ENCODE results near the gene BTG2.
A peak's percentile ranks its signal among the peaks of the same experiment; 100 is the strongest.

BTG2 gene

DNA sequence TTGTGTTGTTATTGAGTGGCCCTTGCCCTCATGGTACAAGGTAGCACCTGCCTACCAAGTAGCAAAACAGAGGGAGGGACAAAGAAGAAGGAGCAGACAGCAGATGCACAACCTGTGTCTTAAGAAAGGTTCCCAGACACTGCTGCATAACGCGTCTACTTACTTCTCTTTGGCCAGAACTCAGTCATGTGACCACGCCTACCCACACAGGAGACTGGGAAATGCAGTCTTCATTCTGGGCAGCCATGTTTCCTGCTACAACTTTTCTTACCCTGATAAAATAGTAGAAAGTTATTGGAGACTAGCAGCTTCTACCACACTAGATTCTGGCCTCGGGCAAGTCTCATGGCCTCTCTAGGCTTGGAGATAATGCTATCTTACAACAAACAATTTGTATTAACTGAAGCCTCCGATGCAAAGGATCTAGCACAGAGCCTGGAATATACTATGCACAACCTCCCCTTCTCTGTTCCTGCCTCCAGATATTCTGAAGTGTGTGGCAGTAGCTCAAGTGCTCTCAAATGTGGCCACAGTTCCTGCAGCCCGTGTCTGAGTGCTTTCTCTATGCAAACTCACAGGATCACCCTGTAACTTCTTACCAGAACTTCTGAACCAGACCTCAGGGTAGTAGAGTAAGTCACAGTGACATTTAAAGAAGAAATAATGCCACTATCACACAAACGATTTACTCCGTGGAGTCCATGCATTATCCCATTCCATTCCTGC, 34.1 kb upstream of the BTG2 start:
- no peaks in the 10 kb centered on the region for H3K27me3 ChIP-seq (ENCODE audit: control insufficient read depth, insufficient read depth, low read length)
- no peak overlapping the region for H3K9ac ChIP-seq (ENCODE audit: low read length)
- peaks cover 37% of the 10 kb centered on the region for H3K4me1 ChIP-seq (ENCODE audit: control insufficient read depth, insufficient read depth, low read length)
- no peaks in the 10 kb centered on the region for H3K36me3 ChIP-seq (ENCODE audit: control insufficient read depth, insufficient read depth, low read length)
- no peaks in the 10 kb centered on the region for H3K9me3 ChIP-seq (ENCODE audit: control insufficient read depth, low read length)
- H3K4me3 ChIP-seq (ENCODE audit: low read length), result no peak overlapping the region

DNA sequence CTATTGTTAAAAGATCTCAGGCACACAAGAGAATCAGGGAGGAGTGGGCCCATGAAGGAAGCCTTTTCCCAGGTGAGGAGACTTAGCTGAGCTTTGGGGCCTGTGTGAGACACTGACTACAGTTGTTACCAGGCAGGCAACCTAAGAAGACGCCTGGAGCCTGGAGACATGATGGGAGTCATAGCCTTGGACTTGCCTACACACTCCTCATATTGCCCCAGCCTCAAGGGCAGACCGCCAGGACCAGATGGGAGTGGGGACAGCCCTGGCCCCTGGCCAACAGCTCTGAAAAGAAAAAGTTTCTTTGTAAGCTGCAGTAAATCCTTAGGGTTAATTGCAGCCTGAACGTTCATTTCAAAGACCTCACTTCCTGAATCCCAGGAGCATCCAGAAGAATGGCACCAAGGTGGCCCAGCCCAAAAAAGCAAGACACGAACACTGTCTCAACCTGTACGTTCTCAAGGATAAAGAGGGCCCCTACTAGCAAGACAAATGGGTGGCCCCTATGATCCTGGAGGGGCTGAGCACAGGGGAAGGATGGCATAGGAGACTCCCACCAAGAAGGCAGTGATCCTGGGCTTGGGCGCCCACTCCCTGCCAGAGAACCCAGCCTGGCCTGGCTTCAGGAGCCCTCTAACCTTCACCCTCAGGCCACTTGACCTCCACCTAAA, 33.2 kb upstream of the BTG2 start:
- peaks cover 43% of the 10 kb centered on the region for H3K4me1 ChIP-seq (ENCODE audit: control insufficient read depth, insufficient read depth, low read length)
- no peaks in the 10 kb centered on the region for H3K27me3 ChIP-seq (ENCODE audit: control insufficient read depth, insufficient read depth, low read length)
- no peak overlapping the region for H3K4me3 ChIP-seq (ENCODE audit: low read length)
- no peaks in the 10 kb centered on the region for H3K9me3 ChIP-seq (ENCODE audit: control insufficient read depth, low read length)
- no peaks in the 10 kb centered on the region for H3K36me3 ChIP-seq (ENCODE audit: control insufficient read depth, insufficient read depth, low read length)
- H3K9ac ChIP-seq (ENCODE audit: low read length), result no peak overlapping the region

DNA sequence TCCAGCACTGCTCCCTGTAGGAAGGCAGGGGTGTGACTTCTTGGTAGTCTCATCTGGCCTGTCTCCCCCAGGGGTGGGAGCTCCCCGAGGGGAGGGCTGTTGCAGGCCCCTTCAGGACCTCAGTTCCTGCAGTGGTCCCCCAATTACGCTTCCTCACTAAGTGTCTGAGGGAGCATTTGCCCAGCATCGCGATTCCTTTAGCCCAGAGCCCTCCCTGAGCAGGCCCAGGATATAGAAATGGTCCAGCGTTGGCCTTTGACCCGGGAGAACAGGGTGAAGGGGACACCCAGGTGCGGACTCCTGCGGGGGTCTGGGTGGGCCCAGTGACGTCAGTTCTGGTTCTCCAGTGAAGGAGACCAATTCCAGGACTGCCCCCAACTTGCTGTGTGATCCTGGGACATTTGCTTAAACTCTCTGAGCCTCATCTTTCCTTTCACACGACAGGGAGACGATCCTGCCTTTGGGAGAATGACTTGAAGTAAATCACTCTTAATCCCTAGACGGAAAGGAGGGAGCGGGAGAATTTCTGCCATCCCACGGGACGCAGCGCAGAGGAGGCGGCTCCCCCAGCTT, 32.6 kb upstream of the BTG2 start:
- Histone ChIP-seq H3K27me3 (ENCODE audit: control insufficient read depth, insufficient read depth, low read length) (no peaks in the 10 kb centered on the region), H3K9ac (ENCODE audit: low read length) (no peak overlapping the region), H3K9me3 (ENCODE audit: control insufficient read depth, low read length) (no peaks in the 10 kb centered on the region), H3K36me3 (ENCODE audit: control insufficient read depth, insufficient read depth, low read length) (no peaks in the 10 kb centered on the region), H3K4me3 (ENCODE audit: low read length) (no peak overlapping the region), H3K4me1 (ENCODE audit: control insufficient read depth, insufficient read depth, low read length) (peaks cover 44% of the 10 kb centered on the region)

DNA sequence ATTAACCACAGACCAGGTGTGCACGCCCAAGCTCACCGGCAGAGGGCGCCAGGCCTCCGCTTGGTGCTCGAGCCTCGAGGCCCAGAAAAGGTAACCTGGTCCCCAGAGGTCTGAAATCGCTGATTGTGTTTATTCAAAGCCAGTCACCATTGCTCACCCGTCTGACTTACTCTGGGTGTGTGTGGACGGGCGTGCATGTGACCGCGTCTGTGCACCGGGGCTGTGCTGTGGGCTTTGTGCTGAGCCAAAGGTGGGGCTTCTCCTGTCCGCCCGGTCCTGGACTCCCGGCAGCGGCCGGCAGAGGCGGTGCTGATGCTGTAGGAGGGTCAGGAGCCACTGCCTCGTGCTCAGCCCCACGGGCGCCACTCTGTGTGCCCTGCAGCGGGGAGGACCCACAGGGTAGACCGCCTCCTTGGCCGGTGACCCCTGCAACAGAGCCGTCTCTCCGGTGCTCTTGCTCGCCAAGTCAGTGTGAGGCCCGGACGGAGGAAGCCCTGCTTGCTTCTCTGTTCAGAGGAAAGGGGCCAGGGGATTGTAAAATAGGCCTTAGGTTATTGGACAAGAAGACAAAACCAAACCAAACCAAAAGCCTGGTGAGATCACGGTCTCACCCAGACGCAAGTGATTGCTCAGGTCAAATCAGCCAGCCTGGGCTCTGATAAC, 32.0 kb upstream of the BTG2 start:
- H3K4me1 ChIP-seq (ENCODE audit: control insufficient read depth, insufficient read depth, low read length), result peaks cover 48% of the 10 kb centered on the region
- no peaks in the 10 kb centered on the region for H3K27me3 ChIP-seq (ENCODE audit: control insufficient read depth, insufficient read depth, low read length)
- no peak overlapping the region for H3K4me3 ChIP-seq (ENCODE audit: low read length)
- H3K36me3 ChIP-seq (ENCODE audit: control insufficient read depth, insufficient read depth, low read length), result no peaks in the 10 kb centered on the region
- H3K9me3 ChIP-seq (ENCODE audit: control insufficient read depth, low read length), result no peaks in the 10 kb centered on the region
- H3K9ac ChIP-seq (ENCODE audit: low read length), result peak overlapping the region; percentile 40

DNA sequence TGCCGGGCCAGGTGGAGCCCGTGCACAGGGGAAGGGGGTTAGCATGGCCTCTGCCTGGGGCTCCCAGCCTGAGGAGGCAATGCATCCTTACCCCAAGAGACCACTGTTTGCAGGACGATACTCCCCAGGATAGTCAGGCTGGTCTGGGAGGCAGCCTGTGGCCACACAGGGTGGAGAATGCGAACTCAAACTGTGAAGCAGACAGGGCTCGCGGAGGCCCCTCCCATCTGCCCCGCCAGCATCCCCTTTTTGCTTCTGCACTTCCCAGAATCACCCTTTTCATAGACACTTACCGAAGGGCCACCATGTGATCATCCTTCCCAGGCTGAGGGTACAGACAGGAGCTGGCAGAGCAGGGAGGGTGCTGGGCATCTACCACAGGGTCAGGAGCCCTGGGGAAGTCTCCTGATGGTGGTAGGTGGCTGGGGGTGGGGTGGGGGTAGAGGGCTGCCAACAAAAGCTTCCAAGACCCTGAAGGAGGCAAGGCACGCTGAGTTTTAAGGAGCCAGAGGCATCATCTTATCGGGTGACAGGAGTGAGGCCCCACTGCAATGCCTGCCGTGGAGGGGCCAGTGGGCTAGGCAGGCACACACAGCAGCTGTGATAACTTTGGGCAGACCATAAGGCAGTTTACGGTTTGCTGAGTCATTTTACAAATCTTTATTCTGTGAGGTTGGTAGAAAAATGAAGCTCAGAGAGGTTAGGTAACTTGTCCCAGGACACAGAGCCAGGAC, 31.3 kb upstream of the BTG2 start:
- no peak overlapping the region for H3K4me3 ChIP-seq (ENCODE audit: low read length)
- H3K9ac ChIP-seq (ENCODE audit: low read length), result peak overlapping the region; percentile 40
- H3K27me3 ChIP-seq (ENCODE audit: control insufficient read depth, insufficient read depth, low read length), result no peaks in the 10 kb centered on the region
- no peaks in the 10 kb centered on the region for H3K36me3 ChIP-seq (ENCODE audit: control insufficient read depth, insufficient read depth, low read length)
- peaks cover 55% of the 10 kb centered on the region for H3K4me1 ChIP-seq (ENCODE audit: control insufficient read depth, insufficient read depth, low read length)
- H3K9me3 ChIP-seq (ENCODE audit: control insufficient read depth, low read length), result no peaks in the 10 kb centered on the region

DNA sequence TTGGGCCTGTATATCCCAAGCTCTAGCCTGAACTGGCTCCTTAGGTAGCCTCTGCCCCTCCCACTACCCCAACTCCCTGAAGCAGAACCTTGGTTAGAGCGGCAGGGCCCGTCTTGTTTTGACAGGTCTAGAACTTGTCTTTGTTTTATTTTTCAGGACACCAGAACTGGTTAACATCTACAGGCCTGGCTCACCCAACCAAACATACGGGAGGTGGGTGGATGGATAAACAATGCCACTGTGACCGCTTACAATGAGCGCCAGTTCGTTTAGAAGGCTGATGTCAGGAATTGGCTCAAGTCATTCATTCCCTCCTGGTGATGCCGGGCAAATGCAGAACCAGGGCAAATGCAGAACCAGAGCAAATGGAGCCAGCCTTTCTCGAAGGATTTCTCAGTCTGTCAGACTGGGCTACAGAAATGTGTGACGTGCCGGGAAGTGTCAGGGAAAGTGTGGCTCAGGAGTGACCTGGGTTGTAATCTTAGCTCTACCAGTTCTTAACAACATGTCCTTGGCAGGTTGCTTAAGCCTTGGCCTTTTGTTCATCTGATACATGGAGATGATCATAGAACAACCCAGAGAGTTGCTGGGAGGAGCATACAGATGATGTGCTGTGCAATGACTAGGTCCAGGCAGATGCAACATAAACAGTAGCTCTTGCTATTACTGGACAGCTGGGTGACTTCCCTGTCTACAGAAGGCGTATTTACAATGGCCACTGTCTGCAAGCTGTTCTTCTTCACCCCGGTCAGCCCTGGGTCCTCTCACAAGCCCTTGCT, 30.5 kb upstream of the BTG2 start:
- Histone ChIP-seq H3K36me3 (ENCODE audit: control insufficient read depth, insufficient read depth, low read length) (no peaks in the 10 kb centered on the region), H3K4me1 (ENCODE audit: control insufficient read depth, insufficient read depth, low read length) (peaks cover 57% of the 10 kb centered on the region), H3K27me3 (ENCODE audit: control insufficient read depth, insufficient read depth, low read length) (no peaks in the 10 kb centered on the region), H3K9ac (ENCODE audit: low read length) (peak overlapping the region; percentile 40), H3K9me3 (ENCODE audit: control insufficient read depth, low read length) (no peaks in the 10 kb centered on the region), H3K4me3 (ENCODE audit: low read length) (no peak overlapping the region)

DNA sequence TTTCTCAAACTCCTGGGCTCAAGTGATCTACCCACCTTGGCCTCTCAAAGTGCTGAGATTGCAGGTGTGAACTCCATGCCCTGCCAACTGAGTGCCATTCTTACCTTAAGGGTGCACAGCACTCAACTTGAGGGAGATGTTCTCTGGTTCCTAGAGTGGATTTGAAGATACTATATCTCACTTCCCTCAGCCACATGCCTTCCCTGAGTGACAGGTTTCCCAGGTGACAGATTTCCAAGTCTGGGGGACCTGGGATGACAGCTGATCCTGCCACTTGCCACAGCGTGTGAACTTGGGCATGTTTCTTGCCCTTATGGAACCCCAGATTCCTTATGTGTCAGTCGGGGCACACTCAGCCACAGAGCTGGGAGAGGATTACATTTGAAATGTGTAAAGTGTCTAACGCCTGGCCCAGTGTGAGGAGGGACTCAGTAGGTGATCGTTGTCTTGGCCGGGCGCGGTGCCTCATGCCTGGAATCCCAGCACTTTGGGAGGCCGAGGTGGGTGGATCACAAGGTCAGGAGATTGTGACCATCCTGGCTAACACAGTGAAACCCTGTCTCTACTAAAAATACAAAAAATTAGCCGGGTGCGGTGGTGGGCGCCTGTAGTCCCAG, 29.6 kb upstream of the BTG2 start:
- H3K9ac ChIP-seq (ENCODE audit: low read length), result no peak overlapping the region
- H3K4me3 ChIP-seq (ENCODE audit: low read length), result no peak overlapping the region
- no peaks in the 10 kb centered on the region for H3K27me3 ChIP-seq (ENCODE audit: control insufficient read depth, insufficient read depth, low read length)
- no peaks in the 10 kb centered on the region for H3K36me3 ChIP-seq (ENCODE audit: control insufficient read depth, insufficient read depth, low read length)
- H3K4me1 ChIP-seq (ENCODE audit: control insufficient read depth, insufficient read depth, low read length), result peaks cover 55% of the 10 kb centered on the region
- H3K9me3 ChIP-seq (ENCODE audit: control insufficient read depth, low read length), result no peaks in the 10 kb centered on the region

DNA sequence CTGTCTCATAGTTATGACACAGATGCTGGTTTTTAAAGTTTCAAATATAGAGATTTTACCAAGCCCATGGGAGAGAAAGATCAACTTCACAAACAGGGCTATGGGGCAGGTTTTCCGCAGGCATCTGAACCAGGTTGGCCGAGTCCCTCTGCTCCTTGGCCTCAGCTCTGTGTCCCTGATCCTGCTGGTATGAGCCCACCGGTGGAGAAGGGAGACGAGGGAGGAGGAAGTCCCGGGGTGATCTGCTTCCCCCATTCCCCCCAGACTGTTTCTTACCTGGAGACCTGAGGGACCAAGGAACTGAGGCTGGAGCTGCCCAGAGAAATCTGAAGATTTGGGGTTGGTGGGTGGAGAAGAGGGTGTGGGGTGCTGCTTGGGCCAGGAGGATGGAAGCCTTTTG, 28.9 kb upstream of the BTG2 start:
- peaks cover 54% of the 10 kb centered on the region for H3K4me1 ChIP-seq (ENCODE audit: control insufficient read depth, insufficient read depth, low read length)
- H3K4me3 ChIP-seq (ENCODE audit: low read length), result no peak overlapping the region
- no peak overlapping the region for H3K9ac ChIP-seq (ENCODE audit: low read length)

DNA sequence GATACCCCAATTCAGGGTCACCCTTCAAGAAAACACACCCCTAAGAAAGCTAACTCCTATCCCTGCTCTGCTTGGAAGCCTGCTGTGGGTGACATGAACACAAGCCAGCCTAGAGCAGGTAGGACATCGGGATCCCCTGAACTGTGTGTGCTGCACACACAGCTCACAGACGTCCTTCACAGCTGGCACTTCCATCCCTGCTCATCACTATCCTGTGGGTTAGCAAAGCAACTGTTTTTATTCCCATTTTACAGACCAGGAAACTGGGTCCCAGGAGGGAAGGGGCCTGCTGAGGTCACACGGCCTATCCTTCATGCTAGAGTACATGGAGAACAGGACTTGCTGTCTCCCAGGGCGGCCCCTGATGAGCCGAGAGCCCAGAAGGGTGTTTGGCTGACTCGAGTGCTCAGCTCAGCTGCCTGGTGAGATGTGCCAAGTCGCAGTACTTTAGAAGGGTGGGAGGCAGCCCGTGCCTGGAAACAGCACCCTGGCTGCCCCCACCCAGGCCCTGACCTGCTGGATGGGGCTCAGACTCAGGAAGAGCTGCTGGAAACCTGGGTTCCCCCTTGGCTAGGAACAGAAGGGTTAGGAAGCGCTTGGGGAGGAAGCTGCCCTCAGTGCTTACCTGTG, 28.3 kb upstream of the BTG2 start:
- Histone ChIP-seq H3K4me1 (ENCODE audit: control insufficient read depth, insufficient read depth, low read length) (peaks cover 57% of the 10 kb centered on the region), H3K4me3 (ENCODE audit: low read length) (no peak overlapping the region), H3K36me3 (ENCODE audit: control insufficient read depth, insufficient read depth, low read length) (no peaks in the 10 kb centered on the region), H3K9me3 (ENCODE audit: control insufficient read depth, low read length) (no peaks in the 10 kb centered on the region), H3K9ac (ENCODE audit: low read length) (no peak overlapping the region), H3K27me3 (ENCODE audit: control insufficient read depth, insufficient read depth, low read length) (no peaks in the 10 kb centered on the region)

More for the DNA sequence above, 28.9 kb upstream of the BTG2 start:
- H3K27me3 ChIP-seq (ENCODE audit: control insufficient read depth, insufficient read depth, low read length), result no peaks in the 10 kb centered on the region
- H3K36me3 ChIP-seq (ENCODE audit: control insufficient read depth, insufficient read depth, low read length), result no peaks in the 10 kb centered on the region
- no peaks in the 10 kb centered on the region for H3K9me3 ChIP-seq (ENCODE audit: control insufficient read depth, low read length)

DNA sequence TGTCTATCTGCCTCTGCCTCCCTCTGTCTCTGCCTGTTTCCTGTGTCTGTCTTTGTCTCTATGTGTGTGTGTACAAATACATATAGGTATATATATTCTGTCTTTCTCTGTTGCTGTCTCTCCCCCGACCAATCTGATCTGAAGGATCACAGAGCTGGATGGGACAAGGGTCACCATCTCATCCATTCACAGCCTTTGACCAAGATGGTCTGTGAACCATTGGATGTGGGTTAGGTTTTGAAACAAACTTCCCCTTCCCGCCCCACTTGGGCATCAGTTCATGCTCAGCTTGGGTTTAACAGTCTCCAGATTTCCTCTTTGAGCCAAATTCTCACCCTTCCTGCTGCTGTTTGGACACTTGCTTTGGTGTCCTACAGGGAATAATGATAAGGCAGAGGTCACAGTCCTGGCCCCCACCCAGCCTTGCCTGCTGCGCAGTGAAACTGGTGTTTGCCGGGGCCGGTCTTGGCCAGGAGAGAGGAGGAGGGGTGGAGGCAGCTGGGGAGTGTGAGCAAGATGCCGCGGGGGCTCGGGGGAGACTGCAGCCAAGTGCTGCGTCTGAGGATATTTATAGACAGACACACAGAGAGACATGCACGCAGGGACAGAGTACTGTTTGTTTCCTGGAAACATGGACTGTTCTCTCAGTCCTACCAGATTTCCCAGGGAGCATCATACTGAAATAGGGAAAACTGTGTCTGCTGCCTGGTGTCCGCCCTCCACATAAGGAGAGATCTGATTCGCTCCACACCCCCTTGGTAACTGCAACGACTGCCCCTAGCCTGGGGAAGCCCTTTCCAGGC, 27.0 kb upstream of the BTG2 start:
- no peaks in the 10 kb centered on the region for H3K9me3 ChIP-seq (ENCODE audit: control insufficient read depth, low read length)
- no peak overlapping the region for H3K4me3 ChIP-seq (ENCODE audit: low read length)
- no peaks in the 10 kb centered on the region for H3K36me3 ChIP-seq (ENCODE audit: control insufficient read depth, insufficient read depth, low read length)
- H3K27me3 ChIP-seq (ENCODE audit: control insufficient read depth, insufficient read depth, low read length), result no peaks in the 10 kb centered on the region
- H3K9ac ChIP-seq (ENCODE audit: low read length), result peak overlapping the region; percentile 25
- H3K4me1 ChIP-seq (ENCODE audit: control insufficient read depth, insufficient read depth, low read length), result peaks cover 60% of the 10 kb centered on the region
